ENCODE data around the gene LMAN1L.

- no peak for TF ChIP-seq EZH2 (IDR thresholded peaks at IDR 0.05)
- no peak for TF ChIP-seq FOXP2 (optimal IDR thresholded peaks at IDR 0.05; ENCODE audit: control extremely low read depth, extremely low read length, insufficient read depth)
- TF ChIP-seq POLR2AphosphoS5 (IDR thresholded peaks at IDR 0.05; ENCODE audit: borderline replicate concordance, low read depth, low read length): no peak
Measured at GRCh38 chr15:74775894-74776293, 36.7 kb upstream of the LMAN1L start.

Measured in SK-N-MC (cell line).